Limb (tissue), 2 donors: Measurements from ENCODE around the gene CYFIP2.

ENCODE experiments used
- DNase-seq, 2 donors: peaks; one replicate each; pipeline ENCODE4 v3.0.0-alpha.2; 2016; ENCODE audit errors: extremely low spot score in 2 of 2

CYFIP2 gene

DNA sequence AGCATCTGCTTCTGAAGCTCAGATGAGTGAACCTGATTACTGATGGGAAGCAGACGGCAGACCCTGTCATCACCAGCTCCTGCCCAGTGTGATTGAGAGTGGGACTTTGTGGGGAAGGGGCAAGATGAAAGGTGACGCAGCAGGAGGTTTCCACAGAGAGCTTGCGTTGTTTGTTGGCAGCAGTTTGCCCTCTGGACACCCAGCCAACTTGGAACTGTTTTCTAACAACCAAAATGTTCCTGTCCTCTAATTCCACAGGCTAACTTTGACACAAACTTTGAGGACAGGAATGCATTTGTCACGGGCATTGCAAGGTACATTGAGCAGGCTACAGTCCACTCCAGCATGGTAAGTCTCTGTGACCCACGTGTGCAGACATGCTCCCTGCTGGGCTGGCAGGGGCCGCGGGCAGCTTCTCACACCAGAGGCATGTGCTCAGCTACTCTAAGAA lies 20.9 kb downstream of the CYFIP2 start:
- DNase-seq = no peak

DNA sequence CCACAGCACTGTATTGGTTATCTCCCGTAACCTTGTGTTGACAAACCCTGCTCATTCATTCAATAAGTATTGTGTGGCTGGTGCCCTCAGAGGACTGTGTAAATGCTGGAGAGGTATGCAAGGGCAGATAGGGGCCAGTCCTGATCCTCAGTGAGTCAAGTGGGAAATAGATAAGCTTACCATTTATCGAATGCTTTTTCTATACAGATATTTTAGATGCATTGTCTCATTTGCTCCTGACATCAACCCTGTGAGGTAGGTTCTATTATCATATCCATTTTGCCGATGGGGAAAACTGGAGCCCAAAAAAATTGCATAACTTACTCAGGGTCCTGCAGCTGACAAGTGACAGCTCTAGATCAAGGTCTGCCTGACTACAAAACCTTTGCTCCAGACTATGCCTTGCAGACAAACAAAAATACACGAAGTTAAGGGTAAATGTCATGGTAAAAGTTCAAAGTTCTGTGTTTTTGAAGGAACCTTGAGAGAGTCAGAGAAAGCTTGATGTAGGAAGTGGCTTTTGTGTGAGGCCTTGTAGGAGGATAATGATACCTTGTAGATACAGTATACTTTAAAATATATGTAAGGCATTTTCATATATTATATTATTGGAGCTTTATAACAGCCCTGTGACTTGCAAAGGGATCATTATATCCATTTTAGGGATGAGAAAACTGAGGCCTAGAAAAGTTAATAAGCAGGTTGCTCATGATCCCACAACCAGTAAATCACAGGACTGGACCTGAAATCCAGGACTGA lies 22.7 kb downstream of the CYFIP2 start:
- DNase-seq = no peak

GRCh38 chr5:157289164-157289819 lies 23.4 kb downstream of the CYFIP2 start:
- DNase-seq = no peak

DNA sequence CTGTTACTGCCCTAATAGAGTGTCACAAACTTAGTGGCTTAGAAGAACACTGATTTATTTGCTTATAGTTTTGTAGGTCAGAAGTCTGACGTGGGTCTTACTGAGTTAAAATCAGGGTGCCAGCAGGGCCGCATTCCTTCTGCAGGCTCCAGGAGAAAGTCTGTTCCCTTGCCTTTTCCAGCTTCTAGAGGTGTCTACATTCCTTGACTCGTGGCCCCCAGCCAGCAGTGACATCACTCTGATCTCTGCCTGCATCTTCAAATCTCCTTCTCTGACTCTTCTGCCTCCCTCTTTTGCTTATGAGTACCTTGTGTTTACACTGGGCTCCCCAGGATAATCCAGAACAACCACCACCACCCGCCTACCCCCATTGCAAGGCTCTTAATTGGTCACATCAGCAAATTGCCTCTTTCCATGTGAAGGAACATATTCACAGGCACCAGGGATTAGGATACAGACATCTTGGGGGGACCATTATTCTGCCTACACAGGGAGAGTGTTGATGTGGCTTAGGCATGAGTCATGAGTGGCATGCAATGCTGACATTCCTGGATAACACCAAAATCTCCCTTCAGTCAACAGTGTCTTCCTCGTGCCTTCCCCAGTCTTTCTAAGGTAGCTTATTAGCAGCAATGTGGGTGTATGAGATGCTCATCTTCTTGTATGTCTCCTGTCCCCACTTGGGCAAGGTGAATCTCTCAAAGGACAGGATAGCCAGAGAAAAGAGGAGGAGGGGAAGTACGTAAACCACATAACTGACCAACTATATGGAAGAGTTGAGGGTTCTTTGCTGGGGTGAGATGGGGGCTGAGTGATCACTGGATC lies 24.4 kb downstream of the CYFIP2 start:
- no peak for DNase-seq

DNA sequence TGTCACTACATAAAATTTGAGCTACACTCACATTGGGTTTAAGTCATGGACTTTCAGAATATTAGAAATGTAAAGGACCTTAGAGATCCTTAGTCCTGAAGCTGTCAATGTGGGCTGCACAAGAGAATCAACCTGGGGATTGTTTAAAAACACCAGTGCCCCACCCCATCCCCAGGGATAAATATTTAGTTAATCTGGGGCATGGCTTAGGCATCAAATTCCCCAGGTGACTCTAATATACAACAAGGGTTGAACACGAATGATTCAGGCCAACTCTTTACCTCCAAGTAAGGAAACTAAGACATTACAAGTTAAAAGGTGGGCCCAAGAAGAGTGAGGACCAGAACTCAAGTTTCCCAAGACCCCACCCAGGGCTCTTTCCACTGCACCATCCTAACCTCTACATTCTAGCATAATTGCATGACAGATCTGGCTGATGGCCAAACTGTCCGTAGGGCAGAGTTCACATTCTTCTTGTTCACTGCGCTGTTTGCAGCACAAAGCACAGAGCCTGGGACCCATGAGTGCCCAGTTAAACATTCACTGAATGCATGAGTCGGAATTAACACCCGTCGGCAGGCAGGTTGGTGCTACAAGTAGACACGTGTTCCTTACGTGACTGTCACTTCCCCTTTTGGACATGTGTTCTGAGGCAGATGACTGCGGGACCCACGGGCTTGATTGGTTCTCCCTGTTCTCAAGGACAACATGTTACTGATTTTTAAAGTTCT lies 25.2 kb downstream of the CYFIP2 start:
- DNase-seq = no peak

DNA sequence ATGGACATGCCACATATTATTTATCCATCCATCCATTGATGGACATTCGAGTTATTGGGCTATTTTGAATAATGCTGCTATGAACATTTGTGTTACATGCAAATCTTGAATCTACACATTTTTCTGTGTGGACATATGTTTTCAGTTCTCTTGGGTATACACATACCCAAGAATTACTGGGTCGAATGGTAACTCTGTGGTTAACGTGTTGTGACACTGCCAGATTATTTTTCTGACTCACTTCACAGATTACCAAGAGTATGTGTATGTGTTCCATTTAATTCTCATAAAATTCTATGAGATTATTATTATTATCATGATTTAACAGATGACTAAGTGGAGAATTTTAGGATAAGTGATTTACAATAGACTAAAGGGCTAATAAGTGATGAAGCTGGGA lies 26.7 kb downstream of the CYFIP2 start:
- no peak for DNase-seq

GRCh38 chr5:157294407-157295091 lies 28.6 kb downstream of the CYFIP2 start:
- no peak for DNase-seq

DNA sequence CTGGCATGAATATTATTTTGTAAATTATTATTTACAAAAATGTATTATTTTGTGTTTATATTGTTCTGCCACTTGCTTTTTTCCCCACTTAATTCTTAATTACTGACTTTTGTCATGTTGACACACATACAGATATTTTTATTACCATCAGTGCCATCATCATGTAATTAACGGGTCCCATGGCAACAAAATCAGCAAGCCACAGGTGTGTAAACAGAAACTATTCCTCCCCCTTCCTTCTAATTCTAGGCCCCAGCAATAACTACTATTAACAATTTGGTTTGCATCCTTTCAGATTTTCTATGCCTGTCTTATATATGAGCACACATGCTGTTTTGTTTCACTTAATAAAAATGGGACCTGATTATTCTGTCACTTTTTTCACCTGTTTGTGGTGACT lies 29.3 kb downstream of the CYFIP2 start:
- DNase-seq = no peak

GRCh38 chr5:157300564-157300963 lies 34.6 kb downstream of the CYFIP2 start:
- no peak for DNase-seq

GRCh38 chr5:157301066-157301465 lies 35.1 kb downstream of the CYFIP2 start:
- no peak for DNase-seq

DNA sequence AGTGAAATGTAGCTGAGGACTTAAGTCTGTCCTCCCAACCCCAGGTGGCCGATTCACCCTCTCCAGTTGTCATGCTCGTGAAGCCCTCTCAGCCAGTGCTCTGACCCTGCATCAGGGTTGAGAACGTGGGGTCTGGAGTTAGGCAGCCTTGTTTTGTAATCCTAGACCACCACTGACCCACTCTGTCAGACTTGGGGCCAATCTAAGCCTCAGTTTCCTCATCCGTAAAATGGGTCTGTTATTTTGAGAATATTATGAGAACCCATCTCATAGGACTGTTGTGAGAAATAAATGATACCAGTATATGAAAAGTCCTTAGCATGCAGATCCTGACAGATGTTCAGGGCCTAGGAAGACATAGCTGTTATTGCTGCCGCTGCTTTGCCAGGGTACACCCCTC lies 37.1 kb downstream of the CYFIP2 start:
- no peak for DNase-seq

DNA sequence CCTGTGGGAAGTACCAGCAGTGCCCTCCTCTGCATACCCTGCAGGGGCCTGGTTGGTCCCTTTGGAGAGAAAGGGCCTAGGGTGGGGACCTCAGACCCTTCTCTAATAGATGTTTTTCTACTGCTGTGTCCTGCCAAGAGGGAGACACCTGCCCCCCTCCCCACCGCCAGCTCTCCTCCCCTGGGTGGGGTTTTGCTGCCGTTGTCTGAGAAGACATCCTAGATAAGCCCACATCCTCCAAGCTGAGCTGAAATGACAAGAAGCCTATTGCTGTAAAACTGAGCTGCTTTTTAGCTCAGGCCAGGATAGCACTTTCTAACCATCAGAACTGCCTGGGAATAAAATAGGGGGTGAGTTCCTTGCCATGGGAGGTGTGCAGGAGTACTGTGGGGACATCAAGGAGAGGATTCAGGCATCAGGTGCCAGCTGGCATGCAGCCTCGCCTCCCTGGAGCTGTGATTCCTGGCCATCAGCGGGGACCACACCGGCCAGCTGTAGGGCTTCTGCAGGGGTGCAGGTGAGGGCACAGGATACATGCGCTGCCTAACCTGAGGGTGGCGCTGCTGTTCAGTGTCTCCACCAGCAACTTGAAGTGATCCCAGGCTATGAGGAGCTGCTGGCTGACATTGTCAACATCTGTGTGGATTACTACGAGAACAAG lies 37.9 kb downstream of the CYFIP2 start:
- no peak for DNase-seq

GRCh38 chr5:157306081-157306480 lies 40.2 kb downstream of the CYFIP2 start:
- DNase-seq = no peak

DNA sequence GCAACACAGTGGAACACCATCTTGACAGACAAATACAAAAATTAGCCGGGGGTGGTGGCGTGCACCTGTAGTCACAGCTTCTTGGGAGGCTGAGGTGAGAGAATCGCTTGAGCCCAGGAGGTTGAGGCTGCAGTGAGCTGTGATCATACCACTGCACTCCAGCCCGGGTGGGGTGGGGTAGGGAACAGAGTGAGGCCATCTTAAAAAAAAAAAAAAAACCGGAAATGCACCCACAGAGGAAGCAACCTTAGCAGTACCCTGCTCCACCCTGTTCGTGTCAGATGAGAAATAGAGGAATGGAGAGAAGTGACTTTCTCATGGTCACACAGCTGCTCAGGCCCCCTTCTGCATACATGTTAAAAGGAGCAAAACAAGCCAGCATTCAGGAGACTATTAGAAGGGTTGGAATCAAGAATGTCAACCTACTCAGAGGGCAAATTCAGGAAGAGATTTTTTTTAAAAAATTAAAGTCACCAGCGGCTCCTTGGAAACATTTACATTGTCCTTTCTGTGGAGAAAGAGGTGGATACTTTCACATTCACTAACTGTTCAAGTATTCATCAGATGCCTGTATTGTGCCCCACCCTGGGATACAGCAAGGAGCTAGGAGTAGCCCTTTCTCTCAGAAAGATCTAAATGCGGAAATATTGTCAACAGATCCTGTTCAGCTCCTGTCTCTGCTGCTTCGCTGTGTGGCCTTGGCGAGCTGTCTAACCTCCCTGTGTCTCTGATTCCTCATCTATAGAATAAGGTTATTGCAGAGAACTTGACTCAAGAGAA lies 41.0 kb downstream of the CYFIP2 start:
- DNase-seq = no peak

DNA sequence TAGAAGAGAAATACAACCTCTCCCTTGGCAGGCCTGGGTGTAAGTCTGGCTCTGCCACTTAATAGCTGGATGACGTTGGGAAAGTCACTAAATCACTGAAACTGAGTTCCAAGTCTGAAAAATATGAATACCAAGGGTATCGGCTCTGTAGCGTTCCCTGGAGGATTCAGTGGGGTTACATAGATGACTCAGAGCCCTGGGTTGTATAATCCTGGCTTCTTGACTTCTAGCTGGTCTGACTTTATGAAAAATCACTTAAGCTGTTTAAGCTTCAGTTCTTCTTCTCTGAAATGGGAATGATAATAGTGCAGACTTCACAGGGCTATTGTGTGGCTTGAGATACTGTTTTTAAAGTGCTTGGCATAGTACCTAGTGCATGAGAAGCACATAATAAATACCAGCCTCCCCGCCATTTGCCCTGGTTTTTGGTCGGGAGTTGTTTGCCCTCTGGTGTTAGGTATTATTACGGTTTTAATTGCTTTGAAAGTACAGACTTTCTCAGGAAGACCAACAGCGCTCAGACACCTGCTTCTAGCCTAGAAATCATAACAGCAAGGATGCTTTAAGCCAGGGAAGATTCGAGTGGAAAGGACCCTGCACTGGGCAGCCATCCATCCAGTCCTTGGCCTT lies 43.0 kb downstream of the CYFIP2 start:
- no peak for DNase-seq

DNA sequence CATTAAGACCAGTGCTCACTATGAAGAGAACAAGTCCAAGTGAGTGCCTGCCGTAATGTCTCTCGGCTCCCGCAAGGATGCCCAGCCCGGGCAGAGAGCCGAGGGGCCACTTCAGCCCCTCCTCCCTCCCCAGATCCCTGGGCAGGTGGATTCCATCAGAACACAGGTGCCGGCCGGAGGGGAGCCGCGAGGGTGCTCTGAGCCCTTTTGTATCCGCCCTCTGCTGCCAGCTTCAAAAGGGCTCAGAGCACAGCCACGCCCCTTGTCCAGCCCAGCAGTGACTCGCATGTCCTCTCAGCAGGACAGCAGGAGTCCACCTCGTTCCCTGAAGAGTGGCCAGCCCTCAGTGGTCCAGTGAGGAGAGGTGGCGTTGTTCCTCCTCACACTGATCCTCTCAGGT lies 43.9 kb downstream of the CYFIP2 start:
- DNase-seq = no peak

DNA sequence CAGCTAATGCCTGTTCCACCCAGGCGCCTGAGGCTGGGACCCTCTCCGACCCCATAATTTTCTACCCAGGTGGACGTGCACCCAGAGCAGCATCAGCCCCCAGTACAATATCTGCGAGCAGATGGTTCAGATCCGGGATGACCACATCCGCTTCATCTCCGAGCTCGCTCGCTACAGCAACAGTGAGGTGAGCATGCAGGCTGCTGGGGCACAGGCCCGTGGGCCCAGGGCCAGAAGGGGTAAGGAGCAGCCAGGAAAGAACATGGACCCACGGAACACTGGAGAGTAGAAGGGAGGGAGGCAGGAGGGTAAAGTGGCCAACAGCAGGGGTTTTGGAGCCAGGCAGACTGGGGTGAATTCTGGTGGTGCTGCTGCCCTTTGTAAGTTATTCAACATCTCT lies 45.7 kb downstream of the CYFIP2 start:
- no peak for DNase-seq

DNA sequence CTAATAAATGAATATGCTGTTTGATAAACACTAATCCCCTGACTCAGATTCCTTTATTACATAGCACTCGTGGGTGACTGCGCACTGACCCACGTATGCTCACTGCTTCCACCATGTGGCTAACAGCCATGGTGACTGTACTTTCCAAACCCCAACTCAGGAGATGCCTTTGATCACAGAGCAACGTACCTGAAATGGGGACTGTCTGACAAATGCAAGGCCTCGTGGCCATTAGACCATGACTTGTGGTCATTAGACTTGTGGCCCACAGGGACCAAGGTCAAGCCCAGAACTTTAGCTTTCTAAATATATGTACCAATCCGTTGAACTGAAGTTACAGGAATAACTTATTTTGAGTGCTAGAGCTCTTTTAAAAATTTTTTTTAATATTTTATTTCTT lies 46.6 kb downstream of the CYFIP2 start:
- DNase-seq = peak in 1 of 2 donors; percentile 31

DNA sequence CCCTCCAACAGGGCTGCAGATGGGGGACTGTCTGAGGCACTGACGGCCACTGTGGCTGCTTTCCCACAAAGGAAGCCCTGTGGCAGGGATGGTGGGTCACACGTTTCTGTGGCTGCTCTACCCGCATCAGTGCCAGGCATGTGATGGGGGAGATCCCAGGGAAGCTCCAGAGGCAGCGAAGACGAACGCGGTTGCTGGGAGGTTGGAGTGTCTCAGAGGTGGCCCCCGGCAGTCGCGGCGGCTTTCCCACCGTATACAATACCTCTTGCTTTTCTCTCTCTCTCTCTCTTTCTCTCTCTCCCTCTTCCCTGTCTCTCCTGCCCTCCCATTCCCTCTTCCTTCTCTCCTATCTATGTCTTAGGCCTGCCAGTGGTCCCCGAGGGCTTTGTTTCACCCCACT lies 56.7 kb downstream of the CYFIP2 start:
- DNase-seq = no peak
